GM18907 (cell line): Measurements from ENCODE around the gene NUDT4.
"Not testable (repeated sequence)": the region's sequence is repeated elsewhere in the genome, so short reads cannot be mapped to it uniquely, and the experiment has no call there.

ENCODE experiments used
- ATAC-seq: cut with Tn5 transposase; IDR thresholded peaks from one replicate; pipeline ENCODE4 v1.9.1; 2021; ENCODE audit warnings: mild to moderate bottlenecking, moderate library complexity; ENCODE audit not compliant: unreplicated experiment

NUDT4 gene

DNA sequence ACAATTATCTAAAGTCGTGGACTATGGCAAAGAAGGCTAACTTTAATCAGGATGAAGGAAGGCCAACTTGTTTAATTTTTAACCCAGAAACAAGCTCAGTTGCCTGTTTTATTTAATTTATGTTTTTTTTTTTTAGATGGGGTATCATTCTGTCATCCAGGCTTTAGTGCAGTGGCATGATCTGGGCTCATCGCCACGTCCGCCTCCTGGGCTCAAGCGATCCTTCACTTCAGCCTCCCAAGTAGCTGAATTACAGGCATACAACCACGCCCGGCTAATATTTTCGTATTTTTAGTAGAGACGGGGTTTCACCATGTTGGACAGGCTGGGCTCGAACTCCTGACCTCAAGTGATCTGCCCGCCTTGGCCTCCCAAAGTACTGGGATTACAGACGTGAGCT lies 19.7 kb downstream of the NUDT4 start:
- ATAC-seq, result no peak

DNA sequence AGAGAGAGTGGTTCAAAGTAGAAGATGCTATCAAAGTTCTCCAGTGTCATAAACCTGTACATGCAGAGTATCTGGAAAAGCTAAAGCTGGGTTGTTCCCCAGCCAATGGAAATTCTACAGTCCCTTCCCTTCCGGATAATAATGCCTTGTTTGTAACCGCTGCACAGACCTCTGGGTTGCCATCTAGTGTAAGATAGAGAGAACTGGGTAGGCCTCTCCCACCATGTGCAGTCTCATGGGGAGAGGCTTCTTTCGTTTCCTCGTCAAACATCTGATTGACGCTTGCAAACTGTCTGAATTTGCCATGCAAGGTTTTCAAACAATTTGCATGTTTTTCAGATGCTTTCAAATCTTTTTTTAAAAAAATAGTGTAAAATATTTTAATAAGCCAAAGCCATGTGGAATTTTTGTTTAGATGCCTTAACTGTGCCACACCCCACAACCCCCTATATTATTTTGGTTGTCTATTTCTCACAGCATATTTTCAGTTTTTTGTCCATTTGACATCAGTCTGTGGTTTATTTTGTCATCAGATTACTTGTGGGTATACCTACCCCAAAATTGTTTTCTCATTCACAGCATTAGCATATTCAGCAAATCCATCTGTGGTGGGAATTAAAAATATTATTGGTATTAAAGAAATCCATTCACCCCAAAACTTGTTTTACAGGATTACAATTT lies 21.6 kb downstream of the NUDT4 start:
- ATAC-seq, result peak; percentile 78

DNA sequence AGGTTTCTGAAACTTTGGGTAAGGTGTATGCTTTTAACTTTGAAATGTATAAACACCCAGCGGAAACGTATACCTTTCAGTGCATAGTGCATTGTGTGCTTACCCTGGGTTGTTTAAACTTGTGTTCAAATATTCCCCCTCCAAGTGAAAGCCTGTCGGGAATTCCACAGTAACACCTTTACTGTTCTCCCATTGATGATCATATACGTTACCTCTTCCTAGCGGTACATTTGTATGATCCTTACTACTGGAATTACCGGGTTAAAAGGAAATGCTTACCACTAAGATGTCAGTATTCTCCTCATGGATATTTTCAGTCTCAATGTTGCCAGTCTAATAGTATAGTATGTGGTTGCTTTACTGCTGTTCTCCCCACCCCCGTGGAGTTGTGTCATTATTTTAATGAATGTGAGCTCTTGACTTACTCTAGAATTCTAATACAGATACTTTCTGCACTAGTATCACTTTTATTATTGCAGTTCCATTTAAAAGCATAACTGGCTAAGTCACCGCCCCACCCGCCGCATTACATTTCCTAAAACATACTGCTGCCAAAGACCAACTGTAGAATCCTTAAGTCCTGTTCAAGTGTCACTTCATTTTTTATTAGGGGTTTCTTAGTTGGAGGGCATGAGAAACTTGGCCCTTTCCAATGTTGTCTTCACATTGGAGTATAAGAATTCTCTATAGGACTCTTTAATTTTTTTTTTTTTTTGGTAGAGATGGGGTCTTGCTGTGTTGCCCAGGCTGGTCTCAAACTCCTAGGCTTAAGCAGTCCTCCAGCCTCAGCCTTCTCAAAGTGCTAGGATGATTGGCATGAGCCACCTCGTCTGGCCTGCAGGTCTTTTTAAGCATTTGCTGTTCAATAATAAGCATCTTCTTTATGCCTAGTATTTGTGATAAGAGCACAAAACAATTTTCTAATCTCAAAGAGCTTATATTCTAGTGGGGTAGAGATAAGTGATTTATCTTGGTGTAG lies 24.9 kb downstream of the NUDT4 start:
- ATAC-seq, result no peak

DNA sequence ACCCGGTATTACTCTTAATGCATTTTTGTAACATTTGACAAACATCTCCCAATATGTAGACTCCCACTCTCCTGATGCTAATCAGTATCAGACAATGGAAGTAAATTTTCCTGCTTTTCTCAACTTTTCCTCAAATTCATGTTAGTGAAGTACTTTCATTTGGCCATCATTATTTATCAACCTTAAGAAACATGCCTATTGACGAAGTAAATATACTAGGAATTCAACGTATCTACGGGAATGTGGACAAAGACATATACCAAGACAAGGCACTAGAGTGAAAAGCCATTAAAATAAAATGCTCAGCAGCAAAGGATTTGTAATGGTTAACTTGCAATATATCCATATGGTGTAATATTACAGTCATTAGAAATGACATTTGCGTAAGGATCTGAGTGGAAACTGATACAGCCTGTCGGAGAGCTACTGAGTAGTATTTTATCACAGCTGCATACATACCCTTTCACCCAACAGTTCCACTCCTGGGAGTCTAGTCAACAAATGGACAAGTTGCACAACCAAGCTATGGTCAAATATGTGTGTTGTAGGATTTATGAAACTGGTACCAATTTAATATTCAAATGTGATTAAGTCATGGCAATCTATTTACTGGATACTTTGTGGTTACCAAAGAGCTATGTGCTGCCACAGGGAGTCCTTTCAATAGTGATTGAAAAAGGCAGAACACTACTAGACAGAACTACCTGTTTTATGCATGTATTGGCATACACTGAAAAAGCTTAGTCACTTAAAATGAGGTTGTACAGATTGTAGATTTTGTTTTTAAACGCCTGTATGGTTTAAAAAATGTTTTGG lies 26.5 kb downstream of the NUDT4 start:
- ATAC-seq, result no peak

DNA sequence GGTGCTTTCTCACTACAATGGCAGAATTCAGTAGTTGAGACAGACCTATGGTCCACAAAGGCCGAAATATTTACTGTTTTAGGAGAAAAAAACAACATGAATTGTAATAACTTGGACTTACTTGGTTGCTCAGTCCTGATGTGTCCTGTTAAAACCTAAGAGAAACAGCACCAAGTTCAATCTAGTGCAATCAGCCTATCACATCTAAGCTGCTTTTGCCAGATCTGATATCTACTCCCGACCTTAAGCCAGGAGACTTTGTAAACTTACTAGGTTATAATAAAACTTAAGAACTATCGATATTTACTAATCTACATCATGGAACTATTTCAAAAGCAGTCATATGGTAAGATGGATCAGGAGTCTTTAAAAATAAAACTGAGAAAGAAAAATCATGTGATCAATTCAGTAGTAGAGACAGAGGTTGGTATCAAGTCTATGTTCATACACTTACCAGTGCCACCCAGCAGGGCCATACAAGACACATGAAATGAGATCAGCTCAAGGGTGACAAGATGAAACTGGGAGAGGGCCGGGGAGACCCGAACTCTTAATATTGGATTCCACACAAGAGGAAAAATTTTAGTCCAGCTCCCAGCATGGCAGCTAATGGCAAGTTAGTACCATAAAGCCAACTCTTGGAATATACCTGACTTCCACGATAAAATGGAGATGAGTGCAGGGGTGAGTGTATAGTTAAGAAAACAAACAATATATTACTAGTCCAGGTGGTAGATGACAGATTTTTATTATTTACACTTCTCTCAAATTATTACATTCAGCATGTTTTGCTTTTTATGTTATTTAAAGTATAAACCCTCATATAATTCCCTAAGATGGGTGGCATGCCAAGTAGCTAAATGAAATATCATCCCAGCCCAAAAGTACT lies 27.5 kb downstream of the NUDT4 start:
- ATAC-seq, result no peak

DNA sequence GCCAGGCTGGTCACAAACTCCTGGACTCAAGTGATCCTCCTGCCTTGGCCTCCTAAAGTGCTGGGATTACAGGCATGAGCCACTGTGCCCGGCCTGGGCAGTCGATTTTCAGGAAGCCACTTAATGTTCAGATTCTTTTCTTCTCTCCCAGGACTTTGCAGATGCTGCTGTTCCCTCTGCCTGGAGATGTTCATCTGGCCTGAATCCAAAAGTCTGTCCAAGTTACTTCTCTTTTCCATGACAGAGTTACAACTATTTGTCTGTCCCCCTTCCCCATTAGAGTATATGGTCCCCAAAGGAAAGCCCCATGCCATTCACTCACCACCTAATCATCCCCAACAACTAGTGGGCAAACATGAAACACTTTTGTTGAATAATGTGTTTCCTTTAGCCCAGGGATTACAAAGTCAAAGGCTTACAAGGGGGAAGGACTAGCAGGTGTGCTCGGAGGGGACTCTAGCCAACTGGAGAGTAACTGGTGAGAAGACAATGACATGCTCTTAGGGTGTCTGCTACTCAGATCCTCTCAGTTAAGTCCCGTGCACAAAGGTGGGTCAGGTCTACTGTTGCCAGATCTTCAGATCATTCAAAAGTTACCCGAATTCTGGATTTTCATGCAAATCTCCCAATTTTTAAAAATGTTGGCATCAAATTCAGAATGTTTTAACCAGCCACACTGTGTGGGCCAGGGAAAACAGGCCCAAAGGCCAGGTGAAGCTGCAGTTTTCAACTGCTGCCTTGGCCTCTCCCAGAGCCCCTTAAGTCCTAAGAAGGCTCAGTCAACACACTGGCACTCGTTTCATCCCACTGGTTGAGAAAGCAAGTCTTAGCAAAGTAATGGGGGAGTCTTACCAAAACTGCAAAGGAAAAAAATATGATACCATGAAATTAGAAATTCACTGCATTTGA lies 29.6 kb downstream of the NUDT4 start:
- no peak for ATAC-seq

DNA sequence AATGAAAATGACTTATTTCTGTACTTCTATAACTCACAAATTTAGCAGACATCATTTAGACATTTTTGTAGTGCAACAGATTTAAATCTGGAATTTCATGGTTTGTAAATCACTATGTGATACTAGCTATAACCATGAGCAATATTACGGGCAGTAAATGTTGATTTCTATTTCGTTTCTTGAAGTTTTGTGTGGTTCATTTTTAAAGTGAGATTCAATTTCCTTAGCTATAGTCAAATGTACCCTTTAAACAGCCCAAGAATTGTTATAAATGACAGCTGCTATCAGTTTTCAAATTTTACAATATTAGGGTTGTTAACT lies 30.2 kb downstream of the NUDT4 start:
- ATAC-seq, result no peak

DNA sequence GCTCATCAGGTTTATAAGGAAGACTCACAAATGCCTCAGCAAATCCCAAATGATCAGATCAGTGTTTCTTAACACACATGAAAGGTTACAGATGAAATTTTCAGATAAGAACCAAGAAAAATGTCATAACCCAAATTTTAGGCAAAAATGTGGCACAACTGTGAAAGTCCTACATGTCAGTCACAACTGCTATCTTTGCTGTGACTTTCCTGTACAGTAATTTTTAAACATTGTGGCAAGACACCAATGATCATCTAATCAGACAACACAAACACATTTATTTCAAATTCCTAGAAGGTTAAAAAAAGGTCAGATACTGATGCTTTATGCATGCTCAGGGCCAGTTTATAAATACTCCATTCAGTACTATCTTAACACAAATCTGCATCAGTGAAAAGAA lies 31.1 kb downstream of the NUDT4 start:
- ATAC-seq, result no peak

DNA sequence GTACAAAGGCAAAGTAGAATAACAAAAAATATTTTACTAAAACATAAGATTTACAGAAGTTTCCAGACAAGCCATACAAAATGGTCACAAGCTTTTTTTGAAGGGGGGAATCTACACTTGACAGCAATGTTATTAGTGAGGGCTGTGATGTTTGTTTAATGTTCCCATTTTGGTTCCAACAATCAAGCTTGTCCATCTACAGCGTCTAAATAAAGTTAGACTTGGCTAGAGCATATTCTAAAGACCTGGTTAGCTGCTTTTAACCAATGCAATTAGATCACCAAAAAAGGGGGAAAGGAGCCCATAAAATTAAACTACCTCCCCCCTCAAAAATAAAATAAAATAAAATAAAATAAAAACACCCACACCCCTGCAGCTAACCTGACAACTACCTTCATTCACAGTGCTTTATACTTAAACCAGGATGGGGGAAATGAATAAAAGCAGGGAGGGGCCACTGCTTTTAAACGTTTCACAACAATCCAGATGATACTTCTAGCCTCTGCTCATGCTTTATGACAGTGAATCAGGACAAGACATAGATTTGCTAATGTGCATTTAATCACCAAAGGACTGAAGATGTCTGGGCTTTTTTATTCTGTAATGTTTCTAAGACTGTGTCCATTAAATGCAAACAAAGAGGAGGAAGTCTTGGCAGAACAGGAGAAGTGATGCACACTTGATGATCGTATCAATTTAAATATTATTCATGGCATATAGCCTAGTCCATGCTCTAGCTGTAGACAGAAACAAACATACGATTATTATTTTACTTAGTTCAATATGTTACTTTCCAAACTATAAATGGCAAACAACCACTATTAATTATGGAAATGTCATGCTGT lies 31.8 kb downstream of the NUDT4 start:
- ATAC-seq, result not testable (repeated sequence)

DNA sequence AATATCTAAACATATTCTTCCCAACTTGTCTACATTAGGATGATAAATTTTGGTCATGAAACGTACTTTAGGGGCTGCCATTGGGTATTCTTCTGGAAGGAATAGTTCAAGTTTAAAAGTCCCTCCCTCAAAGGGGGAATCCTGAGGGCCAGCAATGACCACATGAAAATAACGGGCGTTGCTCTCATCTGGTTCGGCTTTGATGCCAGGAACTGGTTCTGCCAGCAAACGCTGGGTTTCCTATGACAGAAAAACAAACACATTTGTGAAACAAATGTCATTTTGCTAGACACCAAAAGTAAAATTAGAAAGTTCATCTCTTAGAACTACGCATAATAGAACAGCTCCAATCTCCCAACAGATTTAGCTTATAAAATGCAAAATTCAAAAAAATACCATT lies 33.3 kb downstream of the NUDT4 start:
- not testable (repeated sequence) for ATAC-seq

DNA sequence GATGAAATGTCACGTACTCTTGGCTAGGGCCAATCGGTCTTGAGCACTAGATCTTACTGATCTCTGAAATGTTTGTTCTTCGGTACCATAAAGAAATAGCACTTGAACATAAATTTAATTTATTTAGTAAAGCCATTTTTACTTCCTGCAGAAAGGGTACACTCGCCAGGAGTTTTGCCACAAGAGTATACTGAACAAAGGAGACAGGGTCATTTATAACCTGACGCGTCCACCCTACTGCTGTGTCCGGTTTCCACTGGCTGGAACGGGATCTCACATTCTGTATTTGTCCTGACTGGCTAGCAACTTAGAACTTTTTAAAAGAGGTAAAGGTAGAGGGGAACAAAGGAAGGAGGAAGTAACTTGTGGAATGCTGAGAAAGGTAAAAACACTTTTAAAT lies 34.7 kb downstream of the NUDT4 start:
- ATAC-seq, result not testable (repeated sequence)

DNA sequence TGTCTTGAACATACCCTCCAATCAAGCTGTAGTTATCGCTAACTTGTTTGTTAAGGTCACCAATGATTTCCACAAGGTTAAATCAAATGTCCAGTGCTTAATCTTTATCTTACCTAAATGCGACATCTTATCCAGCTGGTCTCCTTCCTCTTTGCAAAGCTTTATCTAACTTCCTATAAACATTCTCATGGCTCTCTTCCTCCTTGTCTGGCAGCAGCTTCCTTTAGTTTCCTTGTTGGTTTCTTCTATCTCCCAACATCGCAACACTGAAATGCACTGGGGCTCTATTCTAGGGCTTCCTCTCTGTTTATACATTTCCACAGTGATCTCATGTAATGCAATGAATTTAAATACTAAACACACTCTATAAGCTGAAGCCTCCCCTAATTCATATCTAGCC lies 35.3 kb downstream of the NUDT4 start:
- ATAC-seq, result no peak

DNA sequence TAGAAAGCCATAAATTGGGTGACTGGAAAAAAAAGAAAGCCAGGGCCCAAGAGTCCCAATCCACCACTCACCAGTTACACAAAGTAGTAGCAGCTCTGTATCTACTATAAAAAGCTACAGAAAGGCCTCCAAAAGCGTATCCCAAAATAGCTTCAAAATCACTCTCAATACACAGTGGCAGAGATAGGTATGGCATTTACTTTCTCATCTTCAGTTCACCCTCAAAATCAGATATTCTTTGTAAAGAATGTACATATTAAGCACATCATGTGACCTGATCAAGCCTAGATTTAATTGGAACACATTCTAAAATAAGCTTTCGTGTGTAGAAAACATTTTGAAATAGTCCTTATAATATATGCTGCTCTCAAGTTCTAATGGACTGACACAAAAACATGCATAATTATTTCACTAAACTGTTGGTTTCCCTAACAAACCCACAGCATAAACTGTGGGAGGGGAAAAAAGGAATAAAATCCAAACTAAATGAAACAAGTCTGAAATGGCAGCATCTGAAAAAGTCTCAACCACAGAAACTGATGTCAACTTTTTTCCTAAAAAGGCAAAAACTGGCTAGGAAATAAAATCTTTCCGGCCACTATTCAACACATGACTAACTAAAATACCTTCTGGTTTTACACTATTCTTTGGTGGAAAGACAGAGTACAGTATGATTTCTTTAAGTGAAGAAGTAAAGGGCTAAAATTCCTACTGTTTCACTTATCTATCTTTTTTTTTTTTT lies 38.2 kb downstream of the NUDT4 start:
- no peak for ATAC-seq

DNA sequence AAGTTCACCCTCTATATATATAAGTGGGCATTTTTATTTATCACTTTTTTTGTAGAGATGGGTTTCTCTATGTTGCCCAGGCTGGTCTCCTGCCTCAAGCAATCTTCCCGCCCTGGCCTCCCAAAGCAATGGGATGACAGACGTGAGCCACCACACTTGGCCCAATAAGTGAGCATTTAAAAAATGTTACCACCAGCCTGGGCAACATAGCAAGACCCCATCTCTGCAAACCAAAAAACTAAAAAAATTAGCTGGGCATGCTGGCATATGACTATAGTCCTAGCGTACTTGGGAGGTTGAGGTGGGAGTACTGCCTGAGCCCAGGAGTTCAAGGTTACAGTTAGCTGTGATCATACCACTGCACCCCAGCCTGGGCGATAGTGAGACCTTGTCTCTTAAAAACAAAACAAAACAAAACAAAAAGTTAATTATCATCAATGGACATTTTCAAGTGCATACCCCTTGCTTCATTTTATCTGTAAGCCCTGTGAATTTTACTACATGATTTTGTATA lies 40.3 kb downstream of the NUDT4 start:
- no peak for ATAC-seq

DNA sequence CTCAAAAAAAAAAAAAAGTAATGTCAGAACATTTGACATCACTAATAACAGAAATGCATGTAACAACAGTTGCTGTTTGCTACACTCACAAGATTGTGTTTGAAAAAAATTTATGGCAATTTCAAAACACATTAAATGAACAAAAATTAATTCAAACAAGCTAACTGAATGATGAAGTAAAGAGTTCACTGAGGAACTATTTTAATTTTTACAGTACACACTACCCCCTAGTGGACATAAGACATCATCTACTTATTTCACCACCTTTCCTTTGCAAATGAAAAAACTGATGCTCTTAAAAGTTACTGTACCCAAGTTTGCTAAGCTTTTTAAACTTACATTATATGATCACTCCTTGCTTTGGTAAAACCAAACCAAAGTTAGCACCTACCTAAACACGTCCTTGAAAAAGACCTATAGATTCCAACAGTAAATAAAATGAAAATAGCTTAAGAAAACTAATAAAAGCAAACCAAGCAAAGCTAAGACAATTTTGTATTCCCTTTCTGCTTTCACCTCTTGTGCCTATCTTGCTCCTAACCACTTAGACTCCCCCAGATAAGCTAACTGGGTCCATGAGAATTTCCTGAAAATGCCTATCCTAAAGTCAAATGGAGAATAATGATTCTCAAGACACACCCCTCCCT lies 41.8 kb downstream of the NUDT4 start:
- ATAC-seq, result no peak

DNA sequence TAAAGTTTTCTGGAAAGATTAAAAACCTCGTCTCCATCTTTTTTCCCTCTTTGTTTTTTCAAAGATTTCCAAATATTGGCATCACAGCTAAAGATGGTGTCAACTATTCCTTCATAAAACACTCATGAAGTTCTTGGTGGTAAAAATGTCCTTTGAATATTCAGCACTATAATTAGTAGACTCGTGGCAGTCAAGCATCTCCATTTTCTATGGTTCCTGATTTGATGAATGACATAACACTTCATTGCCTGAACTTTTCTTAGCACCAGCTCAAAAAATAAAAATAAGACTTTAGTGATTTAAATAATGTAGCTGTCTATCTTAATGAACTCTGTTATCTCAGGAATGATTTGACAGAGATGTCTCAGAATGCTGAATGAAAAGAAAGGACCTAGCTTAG lies 44.3 kb downstream of the NUDT4 start:
- no peak for ATAC-seq

DNA sequence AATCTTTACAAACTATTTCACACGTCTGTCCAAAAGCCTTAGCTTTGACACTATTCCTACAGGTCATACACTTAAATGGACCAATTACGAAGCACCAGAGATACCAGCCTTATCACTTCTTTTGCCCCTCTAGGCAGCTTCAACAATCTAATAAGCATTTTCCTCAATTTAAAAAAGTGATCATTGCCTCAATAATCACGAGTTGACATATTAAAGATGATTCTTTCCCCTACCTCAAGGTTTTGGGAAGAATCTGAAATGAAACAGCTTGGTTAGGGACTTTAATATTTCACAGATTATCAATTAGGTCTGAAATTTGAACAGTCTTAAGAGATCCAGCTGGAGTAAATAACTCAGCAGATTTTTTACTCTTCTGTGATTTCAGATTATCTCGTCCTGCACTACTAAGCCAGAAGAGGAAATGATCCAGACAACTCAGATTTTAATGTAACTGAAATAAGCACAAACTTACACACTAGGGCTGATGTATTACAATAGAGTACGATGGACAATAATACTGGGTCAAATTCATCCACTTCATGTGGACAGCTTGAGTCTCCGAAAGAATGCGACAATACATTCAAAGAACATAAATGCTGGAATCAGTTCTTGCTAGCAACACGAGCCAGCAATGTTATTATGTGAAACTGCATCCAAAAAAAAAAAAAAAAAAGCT lies 48.1 kb downstream of the NUDT4 start:
- ATAC-seq, result no peak
